ENCODE results near the gene ATP8B4.

DNA sequence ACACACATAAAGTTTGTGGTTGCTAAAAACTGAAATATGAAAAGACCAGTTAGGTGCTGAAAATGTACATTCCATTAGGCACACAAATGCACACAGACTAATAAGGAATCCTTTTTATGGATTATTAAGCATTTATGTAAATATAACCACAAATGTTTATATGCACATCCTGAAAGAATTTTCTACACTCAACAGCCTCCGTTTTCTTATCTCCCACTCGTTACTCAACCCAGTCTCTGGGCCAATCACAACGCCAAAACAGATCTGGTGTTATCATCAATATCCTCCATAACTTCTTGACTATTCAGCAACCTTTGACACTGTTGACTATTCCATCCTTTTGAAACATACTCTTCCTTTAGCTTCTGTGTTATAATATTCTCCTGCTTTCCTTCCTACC lies 136.4 kb downstream of the ATP8B4 start:
- TF ChIP-seq, protein P1, sequence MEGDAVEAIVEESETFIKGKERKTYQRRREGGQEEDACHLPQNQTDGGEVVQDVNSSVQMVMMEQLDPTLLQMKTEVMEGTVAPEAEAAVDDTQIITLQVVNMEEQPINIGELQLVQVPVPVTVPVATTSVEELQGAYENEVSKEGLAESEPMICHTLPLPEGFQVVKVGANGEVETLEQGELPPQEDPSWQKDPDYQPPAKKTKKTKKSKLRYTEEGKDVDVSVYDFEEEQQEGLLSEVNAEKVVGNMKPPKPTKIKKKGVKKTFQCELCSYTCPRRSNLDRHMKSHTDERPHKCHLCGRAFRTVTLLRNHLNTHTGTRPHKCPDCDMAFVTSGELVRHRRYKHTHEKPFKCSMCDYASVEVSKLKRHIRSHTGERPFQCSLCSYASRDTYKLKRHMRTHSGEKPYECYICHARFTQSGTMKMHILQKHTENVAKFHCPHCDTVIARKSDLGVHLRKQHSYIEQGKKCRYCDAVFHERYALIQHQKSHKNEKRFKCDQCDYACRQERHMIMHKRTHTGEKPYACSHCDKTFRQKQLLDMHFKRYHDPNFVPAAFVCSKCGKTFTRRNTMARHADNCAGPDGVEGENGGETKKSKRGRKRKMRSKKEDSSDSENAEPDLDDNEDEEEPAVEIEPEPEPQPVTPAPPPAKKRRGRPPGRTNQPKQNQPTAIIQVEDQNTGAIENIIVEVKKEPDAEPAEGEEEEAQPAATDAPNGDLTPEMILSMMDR (conservative IDR thresholded peaks at IDR 0.05; ENCODE audit: low read length), result no peak
- TF ChIP-seq EZH2phosphoT487 (IDR thresholded peaks at IDR 0.05; ENCODE audit: borderline replicate concordance), result no peak

All from Loucy (cell line).